ENCODE measurements around the gene TBC1D3C.
"Not testable (repeated sequence)": the region's sequence is repeated elsewhere in the genome, so short reads cannot be mapped to it uniquely, and the experiment has no call there.

TBC1D3C gene

DNA sequence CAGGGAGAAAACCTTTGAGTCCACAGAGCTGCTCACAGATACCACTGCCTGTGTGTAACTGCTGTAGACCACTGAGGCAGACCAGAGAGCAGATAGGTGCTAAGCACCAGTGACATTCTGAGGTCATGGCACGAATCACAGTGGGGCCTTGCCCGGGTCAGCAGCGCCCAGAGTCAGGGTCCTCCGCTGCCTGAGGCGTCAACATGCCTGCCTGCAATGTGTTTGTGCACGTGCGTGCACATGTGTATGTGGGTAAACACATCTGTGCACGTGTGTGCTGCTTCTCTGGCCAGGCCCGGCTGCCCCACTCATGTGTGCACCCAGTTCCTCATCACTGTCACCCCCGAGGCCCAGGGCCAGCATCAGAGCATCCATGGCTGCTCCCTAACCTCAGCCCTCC, at the start of gene TBC1D3C:
TBC1D3C (minus strand) TSS at position 101 of the 400 bp plus-strand sequence. CDS start 1,568 bp downstream, outside the sequence.
- not testable (repeated sequence) for DNase-seq

DNA sequence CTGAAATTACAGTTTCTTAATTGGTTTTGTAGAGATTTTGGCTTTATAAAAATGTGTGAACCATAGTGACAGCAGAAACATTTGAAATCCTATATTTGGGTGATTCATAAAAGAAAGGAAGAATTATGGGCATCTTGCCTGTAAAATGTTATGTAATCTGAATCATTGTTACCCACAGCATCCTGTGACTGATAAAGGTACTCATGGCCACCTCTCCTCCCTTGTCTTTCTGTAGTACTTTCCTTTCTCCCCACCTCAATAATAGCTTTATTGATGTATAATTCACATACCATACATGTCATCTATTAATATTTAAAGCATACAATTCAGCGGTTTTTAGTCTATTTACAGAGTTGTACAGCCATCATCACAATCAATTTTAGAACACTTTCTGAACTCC, 30.8 kb upstream of the TBC1D3C start:
- not testable (repeated sequence) for DNase-seq

DNA sequence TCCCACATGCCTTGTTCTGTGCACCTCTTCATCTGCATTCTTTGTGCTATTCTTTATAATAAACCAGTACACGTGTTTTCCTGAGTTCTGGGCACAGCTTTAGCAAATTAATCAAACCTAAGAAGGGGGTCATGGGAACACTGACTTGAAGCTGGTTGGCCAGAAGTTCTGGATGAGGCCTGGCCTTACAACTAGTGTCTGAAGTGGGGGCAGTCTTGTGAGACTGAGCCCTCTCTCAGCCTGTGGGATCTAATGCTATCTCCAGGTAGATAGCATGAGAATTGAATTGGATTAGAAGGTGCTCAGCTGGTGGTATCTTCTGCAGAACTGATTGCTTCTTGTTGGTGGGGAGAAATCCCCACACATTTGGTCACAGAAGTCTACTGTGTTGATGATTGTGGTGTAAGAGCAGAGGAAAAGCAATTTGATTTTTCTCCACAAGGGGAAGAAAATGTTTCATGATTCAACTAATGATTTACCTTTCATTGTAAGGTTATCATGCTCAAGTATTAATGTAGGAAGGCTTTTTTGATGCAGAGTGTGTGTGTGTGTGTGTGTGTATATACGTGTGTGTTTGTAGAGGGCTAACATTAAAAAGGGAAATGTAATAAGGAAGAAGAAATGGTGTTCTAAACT, 25.7 kb upstream of the TBC1D3C start:
- DNase-seq = not testable (repeated sequence)

DNA sequence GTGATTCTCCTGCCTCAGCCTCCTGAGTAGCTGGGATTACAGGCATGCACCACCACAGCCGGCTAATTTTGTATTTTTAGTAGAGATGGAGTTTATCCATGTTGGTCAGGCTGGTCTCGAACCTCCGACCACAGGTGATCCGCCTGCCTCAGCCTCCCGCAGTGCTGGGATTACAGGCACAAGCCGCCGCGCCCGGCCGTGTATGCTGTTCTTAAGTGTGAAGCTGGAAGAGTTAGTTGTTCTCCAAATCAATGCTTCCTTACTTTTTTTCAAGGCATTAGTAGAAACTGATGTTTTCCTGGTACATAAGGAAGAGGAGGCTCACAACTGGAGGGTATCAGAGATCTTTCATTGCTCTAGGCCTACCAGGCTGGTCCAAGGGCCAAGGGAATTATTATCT, 19.7 kb upstream of the TBC1D3C start:
- not testable (repeated sequence) for DNase-seq

DNA sequence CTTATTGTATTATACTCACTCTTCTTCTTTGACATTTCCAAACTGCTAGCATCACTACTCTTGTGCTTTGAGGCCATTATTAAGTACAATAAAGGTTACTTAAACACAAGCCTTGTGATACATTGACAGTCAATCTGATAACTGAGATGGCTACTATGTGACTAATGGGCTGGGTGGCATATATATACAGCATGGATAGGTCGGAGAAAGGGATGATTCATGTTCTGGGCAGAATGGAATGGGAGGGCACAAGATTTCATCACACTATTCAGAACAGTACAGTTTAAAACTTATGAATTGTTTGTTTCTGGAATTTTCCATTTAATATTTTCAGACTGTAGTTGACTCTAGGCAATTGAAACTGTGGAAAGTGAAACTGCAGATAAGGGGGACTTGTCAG, 18.9 kb upstream of the TBC1D3C start:
- not testable (repeated sequence) for DNase-seq
